K562 (cell line): ENCODE measurements around the gene PHF24. TPM values are rescaled to one million over a fixed set of nuclear protein-coding genes. Genes with fewer than 3 reads are reported as not detected.

Source experiments
- FOS ChIP-seq: IDR thresholded peaks from 3 replicates; pipeline ENCODE4 v1.6.1; 2011; ENCODE audit not compliant: insufficient read length; ENCODE audit errors: extremely low read depth
- HCFC1 ChIP-seq: IDR thresholded peaks from 2 replicates; pipeline ENCODE4 v1.6.1; 2012; ENCODE audit warnings: low read depth, low read length, improper control_type of control experiment
- HDAC1 ChIP-seq, 2 experiments: fragments of 450-650 bp; IDR thresholded peaks; 2 replicates each; pipeline ENCODE4 v1.6.1; 2016 to 2017; ENCODE audit warnings: inconsistent platforms in 1 of 2, mild to moderate bottlenecking in 1 of 2, moderate library complexity in 1 of 2
- L3MBTL2 ChIP-seq: fragments of 450-650 bp; IDR thresholded peaks from 2 replicates; pipeline ENCODE4 v1.6.1; 2016; ENCODE audit warnings: mild to moderate bottlenecking, moderate library complexity
- NR2C2 ChIP-seq, 2 experiments: fragments of 200-800 bp in 1 of 2; sonication (Bioruptor generic) in 1 of 2; sonication (generic) in 1 of 2; formaldehyde crosslinking in 1 of 2; IDR thresholded peaks; 2 replicates each; pipeline versions ENCODE4 v1.6.1 to v1.8.0; 2016 to 2022; ENCODE audit warnings: mild to moderate bottlenecking in 1 of 2, missing compliant biosample characterization in 1 of 2, missing genetic modification characterization in 1 of 2, missing genetic modification reagents in 1 of 2
- PHF21A ChIP-seq: fragments of 450-650 bp; IDR thresholded peaks from 2 replicates; pipeline ENCODE4 v1.6.1; 2017; ENCODE audit warnings: low read depth, borderline replicate concordance
- POLR2H ChIP-seq: IDR thresholded peaks from 2 replicates; pipeline ENCODE4 v1.6.1; 2016; ENCODE audit warnings: missing genetic modification characterization, low read depth, mild to moderate bottlenecking, control low read depth, missing compliant biosample characterization, moderate library complexity
- RAD51 ChIP-seq: fragments of 450-650 bp; IDR thresholded peaks from 2 replicates; pipeline ENCODE4 v1.7.1; 2016; ENCODE audit warnings: low read depth, mild to moderate bottlenecking, borderline replicate concordance
- RBFOX2 ChIP-seq: fragments of 200-400 bp; formaldehyde crosslinking; IDR thresholded peaks from 2 replicates; pipeline ENCODE4 v1.6.1; 2017; ENCODE audit warnings: low read depth, mild to moderate bottlenecking, low read length, moderate library complexity
- SMAD1 ChIP-seq: fragments of 150-350 bp; IDR thresholded peaks from 2 replicates; pipeline ENCODE4 v1.6.1; 2014; ENCODE audit warnings: low read length, low read depth; ENCODE audit not compliant: partially characterized antibody
- TAF1 ChIP-seq: IDR thresholded peaks from 2 replicates; pipeline ENCODE4 v1.6.1; 2011; ENCODE audit warnings: mild to moderate bottlenecking, low read length, moderate library complexity; ENCODE audit not compliant: insufficient read depth, control insufficient read depth, severe bottlenecking; ENCODE audit errors: extremely low read depth
- TBP ChIP-seq: optimal IDR thresholded peaks from 2 replicates; pipeline ENCODE3; 2011; ENCODE audit warnings: low read depth, low read length, improper control_type of control experiment
- TEAD1 ChIP-seq, 2 experiments: fragments of 450-650 bp in 1 of 2; sonication (generic) in 1 of 2; formaldehyde crosslinking; IDR thresholded peaks; 2 replicates each; pipeline versions ENCODE4 v1.4.0 to v1.8.0; 2020 to 2022; ENCODE audit warnings: mild to moderate bottlenecking in 2 of 2, missing genetic modification reagents in 1 of 2
- TEAD4 ChIP-seq, 2 experiments: sonication (generic) in 1 of 2; formaldehyde crosslinking in 1 of 2; IDR thresholded peaks; 2 replicates each; pipeline versions ENCODE4 v1.6.1 to v1.8.0; 2012 to 2022; ENCODE audit warnings: borderline replicate concordance in 1 of 2, inconsistent platforms in 1 of 2, low read length in 1 of 2, mild to moderate bottlenecking in 1 of 2, missing genetic modification reagents in 1 of 2
- polyA plus RNA-seq, 8 experiments: library from polyadenylated mRNA; depleted of rRNA in 4 of 8; stranded (reverse) in 5 of 8; unstranded in 3 of 8; fragments of >200 nt; fragmentation: Nextera tagmentation in 2 of 8; fragmentation: Illumina TruSeq in 1 of 8; extraction: Ambion mirVana in 2 of 8; extraction: Trizol in 1 of 8; gene quantifications; 2 replicates each; pipeline versions ENCODE4 v1.2.1 to v1.2.3, GENCODE V29; 2011 to 2014; ENCODE audit warnings: inconsistent platforms in 1 of 8, missing spikeins in 1 of 8
- total RNA-seq, 7 experiments: library from RNA; depleted of rRNA in 6 of 7; stranded (reverse); fragments of >200 nt in 6 of 7; fragmentation: Illumina TruSeq in 2 of 7; extraction: Trizol in 2 of 7; gene quantifications; 2 replicates each; pipeline versions ENCODE4 v1.2.1 to v1.2.3, GENCODE V29; 2011 to 2021; ENCODE audit warnings: low replicate concordance in 1 of 7
- TF ChIP-seq, protein P1 (sequence below), 2 experiments: fragments of 450-650 bp; IDR thresholded peaks; 2 replicates each; pipeline ENCODE4 v1.6.1; 2018; ENCODE audit warnings: mild to moderate bottlenecking in 2 of 2, low read depth in 1 of 2; ENCODE audit not compliant: partially characterized antibody in 2 of 2
- TF ChIP-seq, protein P2 (sequence below), 2 experiments: fragments of 450-650 bp; IDR thresholded peaks; 2 replicates each; pipeline ENCODE4 v1.6.1; 2016
- TF ChIP-seq, protein P3 (sequence below): fragments of 450-650 bp; IDR thresholded peaks from 2 replicates; pipeline ENCODE4 v1.6.1; 2017; ENCODE audit warnings: antibody characterized with exemption

PHF24 gene
- total and polyA plus RNA-seq, 9 of the 15 experiments (the other 6 are each of a cell fraction or from before 2014, with no cell fraction given): 0.01 TPM; not detected in 7

DNA sequence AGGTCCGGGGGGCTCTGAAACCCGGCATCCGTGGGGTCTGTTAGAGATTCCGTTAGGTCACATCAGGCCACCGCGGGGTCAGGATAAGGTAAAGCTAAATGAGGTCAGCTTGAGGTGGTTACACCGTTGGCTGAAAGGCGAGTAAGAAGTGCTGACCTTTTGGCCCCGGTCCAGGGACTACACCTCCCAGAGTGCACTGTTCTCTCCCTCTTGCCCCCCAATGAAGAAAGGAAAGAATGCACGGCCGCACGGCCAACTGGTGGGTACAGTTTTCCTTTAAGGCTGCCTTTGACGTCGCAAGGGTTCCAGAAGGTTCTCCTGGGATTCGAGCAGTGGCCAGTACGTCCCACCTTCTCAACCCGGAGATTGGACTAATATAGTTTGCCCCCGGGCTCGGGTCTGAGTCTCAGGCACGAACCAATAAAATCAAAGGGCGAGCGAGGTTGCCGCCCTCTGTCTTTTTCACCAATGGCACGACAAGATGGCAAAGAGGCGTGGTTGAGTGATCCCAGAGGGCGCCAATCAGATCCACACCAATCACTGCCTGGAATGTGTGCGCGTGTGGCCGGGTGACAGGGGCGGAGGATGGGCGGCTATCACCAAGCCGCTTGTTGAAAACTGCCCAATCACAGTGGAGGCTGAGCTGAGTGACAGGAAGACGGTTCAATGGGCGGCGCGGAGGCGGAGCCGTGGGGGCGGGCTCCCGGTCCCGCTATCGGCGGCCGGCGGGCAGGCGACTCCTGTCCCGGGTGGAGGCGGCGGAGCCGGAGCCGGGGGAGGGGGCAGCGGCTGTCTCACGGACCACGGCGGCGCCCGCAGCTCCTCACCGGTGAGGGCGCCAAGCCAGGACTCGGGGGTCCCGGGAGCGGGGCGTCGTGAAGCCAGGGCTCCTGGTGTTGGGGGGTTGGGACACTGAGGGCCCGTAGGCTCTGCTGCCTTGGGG is 31.2 kb downstream of the PHF24 start, which contains the start of gene DNAJB5 (continued):
- peak; percentile 92 for TF ChIP-seq FOS
- TF ChIP-seq, protein P1, sequence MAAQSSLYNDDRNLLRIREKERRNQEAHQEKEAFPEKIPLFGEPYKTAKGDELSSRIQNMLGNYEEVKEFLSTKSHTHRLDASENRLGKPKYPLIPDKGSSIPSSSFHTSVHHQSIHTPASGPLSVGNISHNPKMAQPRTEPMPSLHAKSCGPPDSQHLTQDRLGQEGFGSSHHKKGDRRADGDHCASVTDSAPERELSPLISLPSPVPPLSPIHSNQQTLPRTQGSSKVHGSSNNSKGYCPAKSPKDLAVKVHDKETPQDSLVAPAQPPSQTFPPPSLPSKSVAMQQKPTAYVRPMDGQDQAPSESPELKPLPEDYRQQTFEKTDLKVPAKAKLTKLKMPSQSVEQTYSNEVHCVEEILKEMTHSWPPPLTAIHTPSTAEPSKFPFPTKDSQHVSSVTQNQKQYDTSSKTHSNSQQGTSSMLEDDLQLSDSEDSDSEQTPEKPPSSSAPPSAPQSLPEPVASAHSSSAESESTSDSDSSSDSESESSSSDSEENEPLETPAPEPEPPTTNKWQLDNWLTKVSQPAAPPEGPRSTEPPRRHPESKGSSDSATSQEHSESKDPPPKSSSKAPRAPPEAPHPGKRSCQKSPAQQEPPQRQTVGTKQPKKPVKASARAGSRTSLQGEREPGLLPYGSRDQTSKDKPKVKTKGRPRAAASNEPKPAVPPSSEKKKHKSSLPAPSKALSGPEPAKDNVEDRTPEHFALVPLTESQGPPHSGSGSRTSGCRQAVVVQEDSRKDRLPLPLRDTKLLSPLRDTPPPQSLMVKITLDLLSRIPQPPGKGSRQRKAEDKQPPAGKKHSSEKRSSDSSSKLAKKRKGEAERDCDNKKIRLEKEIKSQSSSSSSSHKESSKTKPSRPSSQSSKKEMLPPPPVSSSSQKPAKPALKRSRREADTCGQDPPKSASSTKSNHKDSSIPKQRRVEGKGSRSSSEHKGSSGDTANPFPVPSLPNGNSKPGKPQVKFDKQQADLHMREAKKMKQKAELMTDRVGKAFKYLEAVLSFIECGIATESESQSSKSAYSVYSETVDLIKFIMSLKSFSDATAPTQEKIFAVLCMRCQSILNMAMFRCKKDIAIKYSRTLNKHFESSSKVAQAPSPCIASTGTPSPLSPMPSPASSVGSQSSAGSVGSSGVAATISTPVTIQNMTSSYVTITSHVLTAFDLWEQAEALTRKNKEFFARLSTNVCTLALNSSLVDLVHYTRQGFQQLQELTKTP (IDR thresholded peaks at IDR 0.05; ENCODE audit: low read depth in 1 of 2, partially characterized antibody in 2 of 2): peak in 1 of 2 experiments; percentile 39
- TF ChIP-seq, protein P2, sequence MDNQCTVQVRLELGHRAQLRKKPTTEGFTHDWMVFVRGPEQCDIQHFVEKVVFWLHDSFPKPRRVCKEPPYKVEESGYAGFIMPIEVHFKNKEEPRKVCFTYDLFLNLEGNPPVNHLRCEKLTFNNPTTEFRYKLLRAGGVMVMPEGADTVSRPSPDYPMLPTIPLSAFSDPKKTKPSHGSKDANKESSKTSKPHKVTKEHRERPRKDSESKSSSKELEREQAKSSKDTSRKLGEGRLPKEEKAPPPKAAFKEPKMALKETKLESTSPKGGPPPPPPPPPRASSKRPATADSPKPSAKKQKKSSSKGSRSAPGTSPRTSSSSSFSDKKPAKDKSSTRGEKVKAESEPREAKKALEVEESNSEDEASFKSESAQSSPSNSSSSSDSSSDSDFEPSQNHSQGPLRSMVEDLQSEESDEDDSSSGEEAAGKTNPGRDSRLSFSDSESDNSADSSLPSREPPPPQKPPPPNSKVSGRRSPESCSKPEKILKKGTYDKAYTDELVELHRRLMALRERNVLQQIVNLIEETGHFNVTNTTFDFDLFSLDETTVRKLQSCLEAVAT (IDR thresholded peaks at IDR 0.05): peak in 1 of 2 experiments; percentile 74; a peak in 1 of 4 replicates
- peak; percentile 83 for TF ChIP-seq HCFC1
- peak; percentile 97 to 100 for TF ChIP-seq TEAD1 (CRISPR knock-in tag; IDR thresholded peaks at IDR 0.05)
- peak; percentile 92 for TF ChIP-seq TEAD4 (IDR thresholded peaks at IDR 0.05; ENCODE audit: low read length)
- TF ChIP-seq TEAD4 (CRISPR knock-in tag; IDR thresholded peaks at IDR 0.05; ENCODE audit: borderline replicate concordance): peak; percentile 98
- TF ChIP-seq, protein P3, sequence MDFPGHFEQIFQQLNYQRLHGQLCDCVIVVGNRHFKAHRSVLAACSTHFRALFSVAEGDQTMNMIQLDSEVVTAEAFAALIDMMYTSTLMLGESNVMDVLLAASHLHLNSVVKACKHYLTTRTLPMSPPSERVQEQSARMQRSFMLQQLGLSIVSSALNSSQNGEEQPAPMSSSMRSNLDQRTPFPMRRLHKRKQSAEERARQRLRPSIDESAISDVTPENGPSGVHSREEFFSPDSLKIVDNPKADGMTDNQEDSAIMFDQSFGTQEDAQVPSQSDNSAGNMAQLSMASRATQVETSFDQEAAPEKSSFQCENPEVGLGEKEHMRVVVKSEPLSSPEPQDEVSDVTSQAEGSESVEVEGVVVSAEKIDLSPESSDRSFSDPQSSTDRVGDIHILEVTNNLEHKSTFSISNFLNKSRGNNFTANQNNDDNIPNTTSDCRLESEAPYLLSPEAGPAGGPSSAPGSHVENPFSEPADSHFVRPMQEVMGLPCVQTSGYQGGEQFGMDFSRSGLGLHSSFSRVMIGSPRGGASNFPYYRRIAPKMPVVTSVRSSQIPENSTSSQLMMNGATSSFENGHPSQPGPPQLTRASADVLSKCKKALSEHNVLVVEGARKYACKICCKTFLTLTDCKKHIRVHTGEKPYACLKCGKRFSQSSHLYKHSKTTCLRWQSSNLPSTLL: 0 out of 2 replicates have a peak, but pooled peaks have one; percentile 52
- peak; percentile 20; the same call in 1 of the 2 replicates for TF ChIP-seq POLR2H (tag)
- 0 out of 2 replicates have a peak, but pooled peaks have one; percentile 42 for TF ChIP-seq NR2C2 (CRISPR knock-in tag; IDR thresholded peaks at IDR 0.05)
- TF ChIP-seq NR2C2 (tag; IDR thresholded peaks at IDR 0.05): peak; percentile 95
- peak; percentile 98 for TF ChIP-seq PHF21A
- TF ChIP-seq HDAC1 (IDR thresholded peaks at IDR 0.05): peak in 1 of 2 experiments; percentile 79; a peak in 2 of 4 replicates
- peak; percentile 62 for TF ChIP-seq TBP
- peak; percentile 62 for TF ChIP-seq RBFOX2
- TF ChIP-seq L3MBTL2: peak; percentile 64; the same call in 1 of the 2 replicates
- peak; percentile 11 for TF ChIP-seq TAF1
- no peak; the same call in 1 of the 2 replicates for TF ChIP-seq RAD51
- TF ChIP-seq SMAD1: peak; percentile 28
